A673 (cell line): ENCODE measurements around the gene PIGQ. TPM values are rescaled to one million over a fixed set of nuclear protein-coding genes. Genes with fewer than 3 reads are reported as not detected.
"Not testable (repeated sequence)": the region's sequence is repeated elsewhere in the genome, so short reads cannot be mapped to it uniquely, and the experiment has no call there.

ENCODE experiments used
- BruUV-seq: library from RNA; stranded (reverse); fragments of 400-500 nt; replicated peaks from 2 replicates; lab custom pipeline; 2021; lab: Mats Ljungman, UMichigan
- CTCF ChIA-PET: fragments of 300-600 bp; sonication (Branson Sonifier 250); formaldehyde crosslinking; loops from one replicate; lab custom pipeline; 2022; ENCODE audit warnings: antibody characterized with exemption; lab: Charles Lee
- POLR2A ChIA-PET: fragments of 300-600 bp; sonication (Branson Sonifier 250); formaldehyde crosslinking; loops from one replicate; lab custom pipeline; 2022; ENCODE audit warnings: antibody characterized with exemption; ENCODE audit not compliant: low non-redundant PET; lab: Charles Lee
- DNase-seq: peaks from one replicate; pipeline ENCODE4 v3.0.0-alpha.2; 2015; ENCODE audit warnings: low spot score
- H3K27ac ChIP-seq: fragments of 200-600 bp; sonication (generic); 2 replicates; pipeline ENCODE4 v1.5.1; 2016; ENCODE audit warnings: mixed run types, low read depth, mild to moderate bottlenecking, mixed read lengths, antibody characterized with exemption, low read length; ENCODE audit not compliant: poor library complexity, severe bottlenecking
- H3K27me3 ChIP-seq: fragments of 200-600 bp; sonication (generic); replicated peaks from 2 replicates; pipeline ENCODE4 v1.6.1; 2017; ENCODE audit warnings: mixed run types, low read depth, mild to moderate bottlenecking, mixed read lengths, antibody characterized with exemption, low read length; ENCODE audit not compliant: insufficient read depth, poor library complexity
- H3K36me3 ChIP-seq: fragments of 200-600 bp; sonication (generic); 2 replicates; pipeline ENCODE4 v1.6.1; 2016; ENCODE audit warnings: mixed run types, mild to moderate bottlenecking, mixed read lengths, antibody characterized with exemption, low read length; ENCODE audit not compliant: insufficient read depth, poor library complexity, severe bottlenecking
- H3K4me1 ChIP-seq: fragments of 200-600 bp; sonication (generic); 2 replicates; pipeline ENCODE4 v1.6.1; 2017; ENCODE audit warnings: mixed run types, mild to moderate bottlenecking, mixed read lengths, antibody characterized with exemption, low read length; ENCODE audit not compliant: insufficient read depth, poor library complexity, severe bottlenecking
- H3K4me3 ChIP-seq: fragments of 200-600 bp; sonication (generic); 2 replicates; pipeline ENCODE4 v1.5.1; 2016; ENCODE audit warnings: low read depth, mixed run types, mild to moderate bottlenecking, mixed read lengths, low read length; ENCODE audit not compliant: poor library complexity, severe bottlenecking
- H3K9me3 ChIP-seq: fragments of 200-600 bp; sonication (generic); 2 replicates; pipeline ENCODE4 v1.6.1; 2016; ENCODE audit warnings: mixed run types, low read depth, mild to moderate bottlenecking, mixed read lengths, antibody characterized with exemption, low read length; ENCODE audit not compliant: poor library complexity, severe bottlenecking
- EZH2 ChIP-seq: fragments of 200-600 bp; sonication (generic); IDR thresholded peaks from 2 replicates; pipeline ENCODE4 v1.6.1; 2017; ENCODE audit warnings: borderline replicate concordance, low read depth, mild to moderate bottlenecking, mixed read lengths, antibody characterized with exemption, low read length; ENCODE audit not compliant: poor library complexity, severe bottlenecking
- intact Hi-C: fragments of 100-400 bp; cut with micrococcal nuclease; formaldehyde crosslinking; loops from one replicate; pipeline ENCODE4 v1.10.0; 2022; ENCODE audit not compliant: unreplicated experiment
- total RNA-seq: library from RNA; stranded (reverse); gene quantifications from 2 replicates; pipeline ENCODE4 v1.2.3, GENCODE V29; 2021
- TF ChIP-seq, protein P1 (sequence below): fragments of 300-800, 200-600 bp; sonication (generic); conservative IDR thresholded peaks from 2 replicates; pipeline ENCODE4 v1.5.1; 2017; ENCODE audit warnings: low read depth, mild to moderate bottlenecking, antibody characterized with exemption, low read length, moderate library complexity, mixed read lengths

PIGQ gene
- total RNA-seq, 1 experiment from 2014 or later, result 59.4 TPM

DNA sequence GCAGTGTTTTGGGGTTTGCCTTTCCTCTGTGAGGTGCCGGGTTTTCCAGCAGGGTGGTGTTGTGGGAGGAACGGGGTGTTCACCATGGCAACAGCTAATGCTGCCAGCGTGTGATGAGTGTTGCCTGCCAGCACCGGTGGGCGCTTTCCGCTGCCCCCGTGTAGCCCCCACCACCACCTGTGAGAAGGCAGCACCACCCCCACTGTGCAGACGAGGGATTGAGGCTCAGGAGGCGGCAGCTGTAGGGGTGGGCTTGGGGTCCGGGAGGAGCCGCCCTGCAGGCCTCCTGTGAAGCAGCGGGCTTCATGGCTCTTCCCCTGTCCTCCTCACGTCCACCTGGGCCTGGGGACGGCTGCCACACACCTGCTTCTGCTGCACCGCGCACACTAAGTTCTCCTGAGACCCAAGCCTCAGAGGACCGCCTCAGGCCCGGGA is 25.3 kb downstream of the PIGQ start:
- CTCF ChIA-PET, result interaction anchor here (0.7 kb wide), 1 partner anchor 233 kb away, joined by 3 read pairs; no protein-coding TSS in a partner anchor
- BruUV-seq, result no TSS peak
- no peak overlapping the region for H3K27ac ChIP-seq
- H3K4me3 ChIP-seq, result no peak overlapping the region
- no peak for DNase-seq
- peaks cover 5% of the 10 kb centered on the region for H3K36me3 ChIP-seq
- H3K27me3 ChIP-seq, result no peaks in the 10 kb centered on the region
- no peaks in the 10 kb centered on the region for H3K9me3 ChIP-seq
- POLR2A ChIA-PET, result no interaction called here
- intact Hi-C loops, result no loop called here
- TF ChIP-seq EZH2, result no peak
- TF ChIP-seq, protein P1, sequence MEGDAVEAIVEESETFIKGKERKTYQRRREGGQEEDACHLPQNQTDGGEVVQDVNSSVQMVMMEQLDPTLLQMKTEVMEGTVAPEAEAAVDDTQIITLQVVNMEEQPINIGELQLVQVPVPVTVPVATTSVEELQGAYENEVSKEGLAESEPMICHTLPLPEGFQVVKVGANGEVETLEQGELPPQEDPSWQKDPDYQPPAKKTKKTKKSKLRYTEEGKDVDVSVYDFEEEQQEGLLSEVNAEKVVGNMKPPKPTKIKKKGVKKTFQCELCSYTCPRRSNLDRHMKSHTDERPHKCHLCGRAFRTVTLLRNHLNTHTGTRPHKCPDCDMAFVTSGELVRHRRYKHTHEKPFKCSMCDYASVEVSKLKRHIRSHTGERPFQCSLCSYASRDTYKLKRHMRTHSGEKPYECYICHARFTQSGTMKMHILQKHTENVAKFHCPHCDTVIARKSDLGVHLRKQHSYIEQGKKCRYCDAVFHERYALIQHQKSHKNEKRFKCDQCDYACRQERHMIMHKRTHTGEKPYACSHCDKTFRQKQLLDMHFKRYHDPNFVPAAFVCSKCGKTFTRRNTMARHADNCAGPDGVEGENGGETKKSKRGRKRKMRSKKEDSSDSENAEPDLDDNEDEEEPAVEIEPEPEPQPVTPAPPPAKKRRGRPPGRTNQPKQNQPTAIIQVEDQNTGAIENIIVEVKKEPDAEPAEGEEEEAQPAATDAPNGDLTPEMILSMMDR, result no peak
- H3K4me1 ChIP-seq, result peaks cover 8% of the 10 kb centered on the region

DNA sequence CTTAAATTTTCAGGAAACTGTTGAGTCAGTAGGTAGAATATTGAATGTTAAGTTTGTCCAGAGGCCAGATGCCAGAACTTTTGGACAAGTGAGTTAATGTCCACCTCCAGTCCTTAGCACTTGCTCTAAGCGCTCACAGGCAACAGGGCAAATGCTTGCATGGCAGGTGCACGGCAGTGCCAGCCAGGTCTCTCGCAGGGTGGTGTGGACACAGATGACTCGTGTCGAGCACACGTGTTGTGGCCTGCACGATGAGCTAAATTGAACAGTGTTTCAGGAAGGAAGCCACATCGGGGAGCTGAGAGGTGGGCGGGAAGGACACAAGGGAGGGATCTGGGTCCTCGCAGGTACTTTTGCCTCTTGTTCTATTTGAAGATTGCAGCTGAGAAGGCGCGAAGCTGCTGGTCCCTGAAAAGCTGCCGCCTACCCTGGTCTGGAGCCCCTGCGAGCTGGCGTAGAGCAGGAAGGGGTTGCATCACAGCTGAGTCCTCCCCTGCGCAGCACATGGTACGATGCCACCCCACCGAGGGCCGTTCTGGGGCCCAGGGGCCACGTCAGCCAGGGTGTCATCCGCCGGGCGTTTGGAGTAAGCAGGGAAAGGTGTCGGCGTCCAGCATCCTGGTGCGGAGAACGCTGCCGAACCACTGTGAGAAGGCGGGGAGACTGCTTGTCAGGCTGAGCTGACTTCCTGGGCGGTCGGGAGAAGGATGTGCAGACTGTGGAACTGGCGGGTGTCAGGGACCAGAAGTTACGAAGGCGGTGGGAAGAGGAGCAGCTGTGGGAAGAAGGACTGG is 26.4 kb downstream of the PIGQ start:
- CTCF ChIA-PET, result interaction anchor here (0.7 kb wide), 1 partner anchor 234 kb away, joined by 3 read pairs; no protein-coding TSS in a partner anchor
- intact Hi-C loops, result no loop called here
- TF ChIP-seq, protein P1, result no peak
- TF ChIP-seq EZH2, result no peak

DNA sequence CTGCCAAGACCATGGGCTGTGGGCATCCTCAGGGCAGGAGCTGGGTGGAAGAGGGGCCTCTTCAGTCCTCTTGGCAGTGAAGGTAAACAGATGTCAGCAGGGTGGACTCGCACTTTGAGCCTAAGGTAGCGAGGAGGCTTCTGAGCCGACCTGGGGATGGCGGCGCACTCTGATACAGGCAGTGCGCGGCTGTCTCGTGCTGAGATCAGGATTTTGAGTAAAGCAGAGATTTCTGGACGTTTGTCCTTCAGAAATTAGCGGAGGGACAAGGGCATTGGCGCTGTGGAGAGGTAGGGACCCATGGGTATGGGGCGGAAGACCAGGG is 26.9 kb downstream of the PIGQ start:
- CTCF ChIA-PET, result no interaction called here
- Histone ChIP-seq H3K4me3 (no peak overlapping the region), H3K9me3 (no peaks in the 10 kb centered on the region), H3K27ac (no peak overlapping the region), H3K4me1 (no peaks in the 10 kb centered on the region), H3K36me3 (peaks cover 5% of the 10 kb centered on the region), H3K27me3 (no peaks in the 10 kb centered on the region)
- POLR2A ChIA-PET, result no interaction called here
- no peak for DNase-seq
- intact Hi-C loops, result no loop called here
- BruUV-seq, result no TSS peak
- TF ChIP-seq, protein P1, result no peak
- TF ChIP-seq EZH2, result no peak

More for the DNA sequence above, 26.4 kb downstream of the PIGQ start:
- Histone ChIP-seq H3K9me3 (no peaks in the 10 kb centered on the region), H3K36me3 (peaks cover 5% of the 10 kb centered on the region), H3K27me3 (no peaks in the 10 kb centered on the region), H3K27ac (no peak overlapping the region), H3K4me3 (no peak overlapping the region), H3K4me1 (peaks cover 2% of the 10 kb centered on the region)
- DNase-seq, result no peak
- POLR2A ChIA-PET, result no interaction called here
- no TSS peak for BruUV-seq

DNA sequence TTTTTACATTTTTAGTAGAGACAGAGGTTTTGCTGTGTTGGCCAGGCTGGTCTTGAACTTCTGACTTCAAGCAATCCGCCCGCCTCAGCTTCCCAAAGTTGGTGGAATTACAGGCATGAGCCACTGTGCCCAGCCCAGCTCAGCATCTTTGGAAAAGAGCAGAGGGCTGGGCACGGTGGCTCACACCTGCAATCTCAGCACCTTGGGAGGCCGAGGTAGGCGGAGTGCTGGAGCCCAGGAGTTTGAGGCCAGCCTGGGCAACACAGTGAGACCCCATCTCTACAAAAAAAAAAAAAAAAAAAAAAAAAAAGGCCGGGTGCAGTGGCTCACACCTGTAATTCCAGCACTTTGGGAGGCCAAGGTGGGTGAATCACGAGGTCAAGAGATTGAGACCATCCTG is 27.9 kb downstream of the PIGQ start:
- BruUV-seq, H3K27ac ChIP-seq, H3K4me1 ChIP-seq, POLR2A ChIA-PET, H3K4me3 ChIP-seq, DNase-seq, intact Hi-C loops, H3K36me3 ChIP-seq, H3K9me3 ChIP-seq, H3K27me3 ChIP-seq: not testable (repeated sequence)
- CTCF ChIA-PET, result interaction anchor here (0.7 kb wide), 1 partner anchor 9 kb away, joined by 5 read pairs; no protein-coding TSS in a partner anchor
